Measurements from ENCODE around the gene ATP5PD.

DNA sequence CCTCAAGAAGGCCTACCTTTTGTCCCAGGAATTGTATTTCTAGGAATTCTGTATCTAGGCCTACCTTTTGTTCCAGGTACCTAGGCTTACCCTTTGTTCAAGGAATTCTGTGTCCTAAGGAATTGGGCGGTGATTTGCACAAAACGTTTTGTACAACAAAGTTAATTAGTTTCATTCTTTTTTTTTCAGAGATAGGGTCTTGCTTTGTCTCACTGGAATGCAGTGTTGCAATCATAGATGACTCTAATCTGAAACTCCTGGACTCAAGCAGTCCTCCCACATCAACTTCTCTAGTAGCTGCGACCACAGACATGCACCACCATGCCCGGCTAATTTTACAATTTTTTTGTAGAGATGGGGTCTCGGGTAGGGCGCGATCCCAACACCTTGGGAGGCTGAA is 52.3 kb downstream of the ATP5PD start:
- no peak for TF ChIP-seq SIN3A (IDR thresholded peaks at IDR 0.05; ENCODE audit: borderline replicate concordance, insufficient read depth, low read length)
- TF ChIP-seq, protein P1, sequence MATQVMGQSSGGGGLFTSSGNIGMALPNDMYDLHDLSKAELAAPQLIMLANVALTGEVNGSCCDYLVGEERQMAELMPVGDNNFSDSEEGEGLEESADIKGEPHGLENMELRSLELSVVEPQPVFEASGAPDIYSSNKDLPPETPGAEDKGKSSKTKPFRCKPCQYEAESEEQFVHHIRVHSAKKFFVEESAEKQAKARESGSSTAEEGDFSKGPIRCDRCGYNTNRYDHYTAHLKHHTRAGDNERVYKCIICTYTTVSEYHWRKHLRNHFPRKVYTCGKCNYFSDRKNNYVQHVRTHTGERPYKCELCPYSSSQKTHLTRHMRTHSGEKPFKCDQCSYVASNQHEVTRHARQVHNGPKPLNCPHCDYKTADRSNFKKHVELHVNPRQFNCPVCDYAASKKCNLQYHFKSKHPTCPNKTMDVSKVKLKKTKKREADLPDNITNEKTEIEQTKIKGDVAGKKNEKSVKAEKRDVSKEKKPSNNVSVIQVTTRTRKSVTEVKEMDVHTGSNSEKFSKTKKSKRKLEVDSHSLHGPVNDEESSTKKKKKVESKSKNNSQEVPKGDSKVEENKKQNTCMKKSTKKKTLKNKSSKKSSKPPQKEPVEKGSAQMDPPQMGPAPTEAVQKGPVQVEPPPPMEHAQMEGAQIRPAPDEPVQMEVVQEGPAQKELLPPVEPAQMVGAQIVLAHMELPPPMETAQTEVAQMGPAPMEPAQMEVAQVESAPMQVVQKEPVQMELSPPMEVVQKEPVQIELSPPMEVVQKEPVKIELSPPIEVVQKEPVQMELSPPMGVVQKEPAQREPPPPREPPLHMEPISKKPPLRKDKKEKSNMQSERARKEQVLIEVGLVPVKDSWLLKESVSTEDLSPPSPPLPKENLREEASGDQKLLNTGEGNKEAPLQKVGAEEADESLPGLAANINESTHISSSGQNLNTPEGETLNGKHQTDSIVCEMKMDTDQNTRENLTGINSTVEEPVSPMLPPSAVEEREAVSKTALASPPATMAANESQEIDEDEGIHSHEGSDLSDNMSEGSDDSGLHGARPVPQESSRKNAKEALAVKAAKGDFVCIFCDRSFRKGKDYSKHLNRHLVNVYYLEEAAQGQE (IDR thresholded peaks at IDR 0.05; ENCODE audit: insufficient read depth in 1 of 2, low read depth in 2 of 2, low read length in 2 of 2) = no peak
